ENCODE data around the gene CFAP20DC.

DNA sequence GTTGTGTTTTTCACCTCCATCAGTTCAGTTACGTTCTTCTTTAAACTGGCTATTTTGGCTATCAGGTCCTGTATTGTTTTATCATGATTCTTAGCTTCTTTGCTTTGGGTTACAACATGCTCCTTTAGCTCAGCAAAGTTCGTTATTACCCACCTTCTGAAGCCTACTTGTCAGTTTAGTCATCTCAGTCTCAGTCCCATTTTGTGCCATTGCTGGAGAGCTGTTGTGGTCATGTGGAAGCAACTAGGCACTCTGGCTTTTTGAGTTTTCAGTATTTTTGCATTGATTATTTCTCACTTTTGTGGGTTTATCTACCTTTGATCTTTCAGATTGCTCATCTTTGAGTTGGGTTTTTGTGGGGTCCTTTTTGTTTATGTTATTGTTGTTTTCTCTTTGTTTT is 151.3 kb downstream of the CFAP20DC start:
- TF ChIP-seq POLR2A (IDR thresholded peaks at IDR 0.05) = no peak
- TF ChIP-seq, protein P1, sequence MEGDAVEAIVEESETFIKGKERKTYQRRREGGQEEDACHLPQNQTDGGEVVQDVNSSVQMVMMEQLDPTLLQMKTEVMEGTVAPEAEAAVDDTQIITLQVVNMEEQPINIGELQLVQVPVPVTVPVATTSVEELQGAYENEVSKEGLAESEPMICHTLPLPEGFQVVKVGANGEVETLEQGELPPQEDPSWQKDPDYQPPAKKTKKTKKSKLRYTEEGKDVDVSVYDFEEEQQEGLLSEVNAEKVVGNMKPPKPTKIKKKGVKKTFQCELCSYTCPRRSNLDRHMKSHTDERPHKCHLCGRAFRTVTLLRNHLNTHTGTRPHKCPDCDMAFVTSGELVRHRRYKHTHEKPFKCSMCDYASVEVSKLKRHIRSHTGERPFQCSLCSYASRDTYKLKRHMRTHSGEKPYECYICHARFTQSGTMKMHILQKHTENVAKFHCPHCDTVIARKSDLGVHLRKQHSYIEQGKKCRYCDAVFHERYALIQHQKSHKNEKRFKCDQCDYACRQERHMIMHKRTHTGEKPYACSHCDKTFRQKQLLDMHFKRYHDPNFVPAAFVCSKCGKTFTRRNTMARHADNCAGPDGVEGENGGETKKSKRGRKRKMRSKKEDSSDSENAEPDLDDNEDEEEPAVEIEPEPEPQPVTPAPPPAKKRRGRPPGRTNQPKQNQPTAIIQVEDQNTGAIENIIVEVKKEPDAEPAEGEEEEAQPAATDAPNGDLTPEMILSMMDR (IDR thresholded peaks at IDR 0.05) = no peak

All from vagina (tissue), 2 donors.